Measurements from ENCODE around the gene TCEA2. TPM values are rescaled to one million over a fixed set of nuclear protein-coding genes. Genes with fewer than 3 reads are reported as not detected.

Gene TCEA2
- total RNA-seq, 2 experiments from 2014 or later: 36.4 to 71.2 TPM

DNA sequence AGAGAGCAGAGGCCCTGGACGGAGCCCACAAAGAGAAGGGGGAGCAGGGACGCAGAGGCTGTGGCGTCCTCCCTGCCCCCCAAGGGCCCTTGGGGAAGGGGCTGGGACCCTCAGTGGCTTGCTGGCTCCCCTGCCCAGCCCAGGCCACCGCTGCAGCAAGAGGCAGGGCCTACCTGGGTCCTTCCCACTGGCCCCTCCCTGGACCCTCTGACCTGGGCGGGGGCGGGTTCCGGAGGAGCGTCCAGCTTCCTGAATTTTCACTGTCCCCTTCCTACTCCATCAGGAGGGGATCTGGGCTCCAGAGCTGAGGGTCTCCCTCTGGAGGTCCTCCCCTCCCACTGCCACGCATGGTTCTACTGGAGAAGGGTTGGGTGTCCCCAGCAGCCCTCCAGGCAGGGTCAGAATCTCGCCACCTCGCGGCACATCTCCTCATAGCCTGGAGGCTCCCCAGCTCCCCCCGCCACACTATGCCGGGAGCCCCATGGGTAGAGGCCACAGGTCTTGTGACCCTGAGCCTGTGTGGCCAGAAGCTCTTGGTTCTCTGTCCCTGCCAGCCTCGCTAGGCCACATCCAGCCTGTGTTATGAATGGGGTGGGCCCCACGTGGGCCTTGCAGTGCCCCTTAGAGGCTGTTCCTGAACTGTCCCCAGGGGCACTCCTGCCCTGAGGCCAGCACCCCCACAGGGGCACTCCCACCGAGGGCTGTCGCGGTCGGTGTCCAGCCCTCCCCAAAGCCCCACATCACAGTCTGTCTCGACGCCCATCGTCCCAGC is 12.6 kb upstream of the TCEA2 start:
- Histone ChIP-seq H3K4me2 (ENCODE audit: low read length) (no peak overlapping the region), H2AFZ (ENCODE audit: low read length) (no peak overlapping the region), H3K9me2 (ENCODE audit: insufficient read depth, low read length) (no peaks in the 10 kb centered on the region), H3K4me1 (ENCODE audit: insufficient read depth, low read length, poor library complexity, severe bottlenecking) (no peaks in the 10 kb centered on the region), H3K79me2 (ENCODE audit: insufficient read depth, low read depth, low read length) (no peaks in the 10 kb centered on the region), H3K4me3 (ENCODE audit: low read depth, low read length, poor library complexity, severe bottlenecking) (no peak overlapping the region), H3K27ac (ENCODE audit: low read depth, low read length, poor library complexity, severe bottlenecking) (no peak overlapping the region), H3K36me3 (ENCODE audit: insufficient read depth, low read length) (no peaks in the 10 kb centered on the region), H4K20me1 (ENCODE audit: insufficient read depth, low read length) (no peaks in the 10 kb centered on the region), H3K9me3 (ENCODE audit: low read length) (no peaks in the 10 kb centered on the region)
- DNase-seq (ENCODE audit: low spot score): no peak
- CTCF ChIA-PET (ENCODE audit: unreplicated experiment): no interaction called here
- no peak for TF ChIP-seq EZH2phosphoT487 (IDR thresholded peaks at IDR 0.05; ENCODE audit: borderline replicate concordance, low read depth, low read length)
- no peak for TF ChIP-seq CTCF (conservative IDR thresholded peaks at IDR 0.05; ENCODE audit: low read length)
- intact Hi-C loops (cut with micrococcal nuclease; ENCODE audit: unreplicated experiment): no loop called here
- no TSS peak for BruUV-seq (replicated peaks)
- POLR2A ChIA-PET: no interaction called here

DNA sequence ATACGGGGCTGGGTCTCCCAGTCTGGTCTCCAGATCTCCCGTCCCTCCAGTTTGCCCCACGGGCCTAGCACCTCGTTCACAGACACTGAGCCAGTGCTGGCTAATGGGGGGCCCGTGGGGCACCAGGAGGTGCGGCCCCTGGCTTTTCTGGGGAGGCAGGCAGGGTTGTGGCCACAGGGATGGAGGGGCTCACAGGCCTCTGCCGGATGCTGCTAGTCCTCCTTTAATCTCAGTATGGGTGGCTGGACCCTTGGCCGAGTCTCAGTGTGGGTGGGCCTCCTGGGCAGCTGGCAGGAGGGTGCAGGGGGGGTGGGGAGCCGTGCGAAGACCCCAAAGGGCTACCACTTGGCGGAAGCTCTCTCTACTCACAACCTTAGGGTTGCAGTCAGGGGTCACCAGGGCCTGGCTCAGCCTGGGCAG is 12.0 kb upstream of the TCEA2 start:
- Histone ChIP-seq H4K20me1 (ENCODE audit: insufficient read depth, low read length) (no peaks in the 10 kb centered on the region), H3K27ac (ENCODE audit: low read depth, low read length, poor library complexity, severe bottlenecking) (no peak overlapping the region), H3K4me2 (ENCODE audit: low read length) (no peak overlapping the region), H3K9me2 (ENCODE audit: insufficient read depth, low read length) (no peaks in the 10 kb centered on the region), H3K9me3 (ENCODE audit: low read length) (no peaks in the 10 kb centered on the region), H3K79me2 (ENCODE audit: insufficient read depth, low read depth, low read length) (no peaks in the 10 kb centered on the region), H3K36me3 (ENCODE audit: insufficient read depth, low read length) (no peaks in the 10 kb centered on the region), H3K4me3 (ENCODE audit: low read depth, low read length, poor library complexity, severe bottlenecking) (no peak overlapping the region), H3K4me1 (ENCODE audit: insufficient read depth, low read length, poor library complexity, severe bottlenecking) (no peaks in the 10 kb centered on the region), H2AFZ (ENCODE audit: low read length) (no peak overlapping the region)
- POLR2A ChIA-PET: no interaction called here
- intact Hi-C loops (cut with micrococcal nuclease; ENCODE audit: unreplicated experiment): no loop called here
- TF ChIP-seq EZH2phosphoT487 (IDR thresholded peaks at IDR 0.05; ENCODE audit: borderline replicate concordance, low read depth, low read length): no peak
- no peak for TF ChIP-seq CTCF (conservative IDR thresholded peaks at IDR 0.05; ENCODE audit: low read length)
- CTCF ChIA-PET (ENCODE audit: unreplicated experiment): no interaction called here
- DNase-seq (ENCODE audit: low spot score): no peak
- no TSS peak for BruUV-seq (replicated peaks)

DNA sequence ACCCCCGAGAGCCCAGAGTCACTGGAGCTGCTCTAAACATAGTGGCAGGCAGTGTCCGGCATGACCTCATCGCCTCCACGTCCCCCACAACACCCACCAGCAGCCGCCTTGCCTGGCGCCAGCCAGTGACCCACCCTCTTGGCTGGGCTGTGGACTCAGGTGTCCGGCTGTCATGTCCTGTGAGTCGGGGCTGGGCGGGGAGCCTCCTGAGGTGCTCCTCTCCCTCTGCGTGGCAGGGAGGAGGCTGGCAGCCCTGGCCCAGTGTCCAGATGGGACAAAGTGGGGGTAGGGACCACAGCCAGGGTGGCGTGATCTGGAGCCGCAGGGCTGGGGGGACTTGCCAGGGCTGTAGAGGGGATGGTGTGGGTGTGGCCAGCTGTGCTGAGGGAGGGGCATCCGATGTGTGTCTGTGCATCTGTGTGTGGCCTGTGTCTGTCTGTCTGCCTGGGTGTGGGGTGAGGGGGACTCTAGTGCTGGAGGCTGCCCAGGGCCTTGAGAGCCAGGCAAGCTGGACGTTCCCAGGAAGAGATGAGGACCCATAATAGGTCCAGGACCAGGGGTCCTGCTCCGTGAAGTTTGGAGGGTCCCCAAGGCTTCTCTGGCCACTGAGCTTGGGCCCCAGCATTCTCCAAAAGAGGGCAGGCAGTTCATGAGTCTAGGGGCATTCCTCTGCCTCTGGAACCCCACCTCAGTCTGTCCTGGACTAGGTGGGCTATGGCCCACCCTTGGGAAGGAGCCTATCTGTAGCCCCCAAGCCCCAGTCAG is 11.3 kb upstream of the TCEA2 start:
- no peak overlapping the region for H2AFZ ChIP-seq (ENCODE audit: low read length)
- BruUV-seq (replicated peaks): no TSS peak
- ChIA-PET CTCF (ENCODE audit: unreplicated experiment) (no interaction called here), POLR2A (interaction anchor here (1.2 kb wide), 1 partner anchor 68 kb away, joined by 3 read pairs; no protein-coding TSS in a partner anchor)
- no peak for DNase-seq (ENCODE audit: low spot score)
- H3K79me2 ChIP-seq (ENCODE audit: insufficient read depth, low read depth, low read length): no peaks in the 10 kb centered on the region
- no peak overlapping the region for H3K4me2 ChIP-seq (ENCODE audit: low read length)
- no peaks in the 10 kb centered on the region for H3K36me3 ChIP-seq (ENCODE audit: insufficient read depth, low read length)
- no peaks in the 10 kb centered on the region for H3K9me2 ChIP-seq (ENCODE audit: insufficient read depth, low read length)
- TF ChIP-seq EZH2phosphoT487 (IDR thresholded peaks at IDR 0.05; ENCODE audit: borderline replicate concordance, low read depth, low read length) (no peak), CTCF (conservative IDR thresholded peaks at IDR 0.05; ENCODE audit: low read length) (no peak)
- no peak overlapping the region for H3K27ac ChIP-seq (ENCODE audit: low read depth, low read length, poor library complexity, severe bottlenecking)
- no peak overlapping the region for H3K4me3 ChIP-seq (ENCODE audit: low read depth, low read length, poor library complexity, severe bottlenecking)
- no peaks in the 10 kb centered on the region for H3K4me1 ChIP-seq (ENCODE audit: insufficient read depth, low read length, poor library complexity, severe bottlenecking)
- H3K9me3 ChIP-seq (ENCODE audit: low read length): no peaks in the 10 kb centered on the region
- no peaks in the 10 kb centered on the region for H4K20me1 ChIP-seq (ENCODE audit: insufficient read depth, low read length)
- intact Hi-C loops (cut with micrococcal nuclease; ENCODE audit: unreplicated experiment): no loop called here
